NOMO-1 treated with DMSO at 0.1 percent for 48 hours (cell line): ENCODE results near the gene RMRP.
"Not testable (repeated sequence)": the region's sequence is repeated elsewhere in the genome, so short reads cannot be mapped to it uniquely, and the experiment has no call there.

Experiments
- DNase-seq: peaks from one replicate; lab custom pipeline; 2025; ENCODE audit not compliant: unreplicated experiment; lab: John Stamatoyannopoulos, UW

RMRP gene

DNA sequence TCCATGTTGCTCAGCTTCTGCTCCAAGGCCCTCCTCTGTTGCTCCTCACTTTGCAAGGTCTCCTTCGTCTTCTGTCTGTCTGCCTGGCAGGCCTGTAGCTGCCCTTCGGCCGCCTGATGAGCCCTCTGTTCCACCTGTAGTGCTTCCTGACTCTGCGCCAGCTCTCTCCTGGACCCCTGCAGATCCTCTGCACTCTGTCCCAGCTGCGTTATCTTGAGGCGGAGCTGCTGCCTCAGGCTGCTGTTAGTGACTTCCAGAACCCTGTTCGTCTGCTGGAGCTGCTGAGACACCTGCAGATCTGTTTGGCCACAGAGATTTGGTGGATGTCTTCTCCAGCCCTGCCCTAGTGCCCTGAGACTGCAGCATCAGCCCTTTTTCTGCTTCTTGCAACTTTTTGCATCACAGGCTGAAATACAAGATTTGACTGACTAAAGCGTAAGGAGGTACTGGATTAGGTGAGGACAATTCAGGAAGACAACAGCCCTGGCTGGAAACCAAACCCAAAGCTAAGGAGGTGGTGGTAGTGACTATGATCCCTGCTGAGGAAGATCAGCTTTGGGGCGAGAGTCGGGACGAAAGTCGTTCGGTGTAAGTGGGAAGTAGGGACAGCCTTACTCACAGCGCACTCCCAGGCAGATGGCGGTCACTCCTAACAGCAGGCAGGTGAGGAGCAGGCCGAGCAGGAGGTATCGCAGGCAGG lies 41.7 kb downstream of the RMRP start:
- no peak for DNase-seq

DNA sequence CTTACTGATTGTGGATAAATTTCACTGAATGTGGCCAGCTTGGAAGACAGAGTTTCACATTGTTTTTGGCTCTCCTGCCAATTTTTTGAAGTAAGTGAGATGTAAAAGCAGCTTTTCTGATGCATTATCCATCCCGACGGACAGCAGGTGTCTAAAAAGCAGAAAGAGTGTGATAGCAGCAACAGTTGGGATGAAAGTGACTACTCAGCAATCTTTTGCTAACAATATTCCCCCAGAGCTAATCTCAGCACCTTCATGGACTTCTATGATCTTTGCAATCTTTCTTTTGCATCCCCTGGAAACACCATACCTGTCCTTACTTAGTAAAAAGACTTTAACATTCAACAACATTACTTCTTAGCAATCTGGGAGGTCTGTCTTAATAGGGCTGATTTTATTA lies 45.0 kb downstream of the RMRP start:
- DNase-seq: no peak

DNA sequence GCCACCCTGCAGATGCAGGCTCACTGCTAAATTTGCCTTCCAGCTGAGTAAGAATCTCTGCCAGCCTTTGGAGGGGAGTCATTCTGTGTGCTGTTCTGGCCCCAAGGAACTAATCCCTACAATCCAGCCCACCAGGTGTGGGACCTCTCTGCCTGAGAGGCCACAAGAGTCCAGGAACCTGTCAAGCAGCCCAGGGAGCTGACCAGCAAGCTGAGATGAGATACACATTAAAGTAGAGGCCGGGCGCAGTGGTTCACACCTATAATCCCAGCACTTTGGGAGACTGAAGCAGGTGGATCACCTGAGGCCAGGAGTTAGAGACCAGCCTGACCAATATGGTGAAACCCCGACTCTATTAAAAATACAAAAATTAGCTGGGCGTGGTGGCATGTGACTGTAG lies 45.8 kb downstream of the RMRP start:
- DNase-seq: not testable (repeated sequence)

DNA sequence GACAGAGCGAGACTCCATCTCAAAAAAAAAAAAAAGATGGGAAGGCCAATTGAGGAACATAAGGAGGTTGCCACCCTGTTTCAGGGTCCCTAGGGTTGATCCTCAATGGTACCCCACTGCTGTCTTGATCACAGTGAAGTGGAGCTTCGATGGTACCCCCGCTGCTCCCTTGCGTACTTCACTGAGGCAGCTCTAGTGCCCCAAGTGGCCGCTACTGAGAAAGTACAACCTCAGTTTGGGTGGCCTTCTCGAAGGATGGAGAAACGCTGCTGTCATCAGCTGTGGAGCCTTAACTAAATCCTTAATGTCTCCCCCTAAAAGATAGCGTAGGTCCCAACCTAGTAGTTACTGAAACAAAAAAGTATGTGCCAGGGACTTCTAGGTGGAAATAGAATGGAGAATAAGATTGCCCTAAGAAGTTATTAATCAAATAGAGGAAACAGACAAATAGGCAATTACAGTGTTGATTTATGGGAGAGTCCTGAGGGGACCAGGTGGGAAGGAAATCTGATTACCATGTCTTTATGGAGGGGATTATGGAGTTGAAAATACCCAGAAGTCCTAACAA lies 46.5 kb downstream of the RMRP start:
- peak; percentile 51 for DNase-seq

DNA sequence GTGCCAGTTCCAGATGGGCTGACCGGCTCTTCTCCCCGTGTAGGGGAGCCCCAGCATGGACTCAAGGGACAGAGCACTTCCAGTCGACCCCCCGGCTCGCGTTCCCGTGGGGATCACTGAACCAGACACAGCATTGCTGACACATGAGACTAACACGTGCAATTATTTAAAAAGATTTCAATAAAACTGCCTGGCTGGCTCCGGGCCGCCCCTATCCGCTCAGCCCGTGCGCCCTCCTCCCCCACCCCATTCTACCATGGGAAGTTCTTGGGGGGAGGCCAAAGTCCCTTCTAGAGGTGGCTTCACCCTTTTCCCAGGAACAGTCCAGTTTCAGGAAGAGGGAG lies 48.0 kb downstream of the RMRP start:
- DNase-seq: no peak

DNA sequence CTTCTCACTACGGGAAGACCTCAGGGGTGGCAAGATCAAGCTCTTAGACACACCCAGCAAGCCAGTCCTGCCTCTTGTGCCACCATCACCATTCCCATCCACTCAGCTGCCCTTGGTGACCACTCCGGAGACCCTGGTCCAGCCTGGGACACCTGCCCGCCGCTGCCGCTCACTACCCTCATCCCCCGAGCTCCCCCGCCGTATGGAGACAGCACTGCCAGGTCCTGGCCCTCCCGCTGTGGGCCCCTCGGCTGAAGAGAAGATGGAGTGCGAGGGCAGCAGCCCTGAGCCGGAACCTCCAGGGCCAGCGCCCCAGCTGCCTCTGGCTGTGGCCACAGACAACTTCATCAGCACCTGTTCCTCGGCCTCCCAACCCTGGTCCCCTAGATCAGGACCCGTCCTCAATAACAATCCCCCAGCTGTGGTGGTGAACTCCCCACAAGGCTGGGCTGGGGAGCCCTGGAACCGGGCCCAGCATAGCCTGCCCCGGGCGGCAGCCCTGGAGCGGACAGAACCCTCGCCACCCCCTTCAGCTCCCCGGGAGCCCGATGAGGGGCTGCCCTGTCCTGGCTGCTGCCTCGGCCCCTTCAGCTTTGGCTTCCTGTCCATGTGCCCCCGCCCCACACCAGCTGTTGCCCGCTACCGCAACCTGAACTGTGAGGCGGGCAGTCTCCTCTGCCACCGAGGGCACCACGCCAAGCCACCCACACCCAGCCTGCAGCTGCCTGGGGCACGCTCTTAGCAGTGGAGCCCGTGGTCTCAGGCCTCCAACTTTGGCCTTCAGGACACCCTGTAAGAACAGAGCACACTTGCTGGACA lies 48.6 kb downstream of the RMRP start:
- no peak for DNase-seq

DNA sequence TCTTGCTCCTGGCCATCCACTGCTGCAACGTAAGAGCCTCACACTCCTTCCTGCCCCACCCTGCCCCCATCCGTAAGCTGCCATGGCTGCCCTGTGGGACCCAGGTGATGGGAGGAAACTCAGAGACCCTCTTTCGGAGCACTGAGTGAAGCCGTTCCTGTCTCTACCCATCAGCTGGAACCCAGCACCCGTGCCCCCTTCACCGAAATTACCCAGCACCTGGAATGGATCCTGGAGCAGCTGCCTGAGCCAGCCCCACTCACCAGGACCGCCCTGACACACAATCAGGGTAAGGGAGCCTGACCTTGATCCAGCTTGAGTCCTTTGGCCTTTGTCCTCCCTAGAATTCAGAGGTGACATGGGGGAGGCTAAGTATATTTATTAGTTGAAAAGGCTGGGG lies 49.6 kb downstream of the RMRP start:
- no peak for DNase-seq
